ENCODE data around the gene AGBL4.

- TF ChIP-seq, protein P1, sequence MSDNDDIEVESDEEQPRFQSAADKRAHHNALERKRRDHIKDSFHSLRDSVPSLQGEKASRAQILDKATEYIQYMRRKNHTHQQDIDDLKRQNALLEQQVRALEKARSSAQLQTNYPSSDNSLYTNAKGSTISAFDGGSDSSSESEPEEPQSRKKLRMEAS (IDR thresholded peaks at IDR 0.05) = no peak
- TF ChIP-seq CHD2 (IDR thresholded peaks at IDR 0.05; ENCODE audit: low read depth, low read length) = no peak
- TF ChIP-seq SMC3 (IDR thresholded peaks at IDR 0.05; ENCODE audit: low read length) = no peak
- no peak for TF ChIP-seq PREB (CRISPR knock-in tag; IDR thresholded peaks at IDR 0.05)
- TF ChIP-seq TOE1 (CRISPR knock-in tag; IDR thresholded peaks at IDR 0.05) = no peak
- TF ChIP-seq, protein P2, sequence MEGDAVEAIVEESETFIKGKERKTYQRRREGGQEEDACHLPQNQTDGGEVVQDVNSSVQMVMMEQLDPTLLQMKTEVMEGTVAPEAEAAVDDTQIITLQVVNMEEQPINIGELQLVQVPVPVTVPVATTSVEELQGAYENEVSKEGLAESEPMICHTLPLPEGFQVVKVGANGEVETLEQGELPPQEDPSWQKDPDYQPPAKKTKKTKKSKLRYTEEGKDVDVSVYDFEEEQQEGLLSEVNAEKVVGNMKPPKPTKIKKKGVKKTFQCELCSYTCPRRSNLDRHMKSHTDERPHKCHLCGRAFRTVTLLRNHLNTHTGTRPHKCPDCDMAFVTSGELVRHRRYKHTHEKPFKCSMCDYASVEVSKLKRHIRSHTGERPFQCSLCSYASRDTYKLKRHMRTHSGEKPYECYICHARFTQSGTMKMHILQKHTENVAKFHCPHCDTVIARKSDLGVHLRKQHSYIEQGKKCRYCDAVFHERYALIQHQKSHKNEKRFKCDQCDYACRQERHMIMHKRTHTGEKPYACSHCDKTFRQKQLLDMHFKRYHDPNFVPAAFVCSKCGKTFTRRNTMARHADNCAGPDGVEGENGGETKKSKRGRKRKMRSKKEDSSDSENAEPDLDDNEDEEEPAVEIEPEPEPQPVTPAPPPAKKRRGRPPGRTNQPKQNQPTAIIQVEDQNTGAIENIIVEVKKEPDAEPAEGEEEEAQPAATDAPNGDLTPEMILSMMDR (CRISPR knock-in tag; IDR thresholded peaks at IDR 0.05) = no peak
- TF ChIP-seq YY1 (IDR thresholded peaks at IDR 0.05; ENCODE audit: insufficient read depth, insufficient replicate concordance, low read depth, low read length) = no peak
- TF ChIP-seq GATA4 (IDR thresholded peaks at IDR 0.05; ENCODE audit: borderline replicate concordance, low read depth) = no peak
- TF ChIP-seq ZBTB21 (CRISPR knock-in tag; IDR thresholded peaks at IDR 0.05) = no peak
- no peak for TF ChIP-seq USF2 (IDR thresholded peaks at IDR 0.05; ENCODE audit: low read depth, low read length)
- no peak for TF ChIP-seq USF2 (CRISPR knock-in tag; IDR thresholded peaks at IDR 0.05; ENCODE audit: borderline replicate concordance)
- TF ChIP-seq, protein P3, sequence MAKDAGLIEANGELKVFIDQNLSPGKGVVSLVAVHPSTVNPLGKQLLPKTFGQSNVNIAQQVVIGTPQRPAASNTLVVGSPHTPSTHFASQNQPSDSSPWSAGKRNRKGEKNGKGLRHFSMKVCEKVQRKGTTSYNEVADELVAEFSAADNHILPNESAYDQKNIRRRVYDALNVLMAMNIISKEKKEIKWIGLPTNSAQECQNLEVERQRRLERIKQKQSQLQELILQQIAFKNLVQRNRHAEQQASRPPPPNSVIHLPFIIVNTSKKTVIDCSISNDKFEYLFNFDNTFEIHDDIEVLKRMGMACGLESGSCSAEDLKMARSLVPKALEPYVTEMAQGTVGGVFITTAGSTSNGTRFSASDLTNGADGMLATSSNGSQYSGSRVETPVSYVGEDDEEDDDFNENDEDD (CRISPR knock-in tag; IDR thresholded peaks at IDR 0.05; ENCODE audit: borderline replicate concordance) = no peak
- TF ChIP-seq TFE3 (CRISPR knock-in tag; IDR thresholded peaks at IDR 0.05) = no peak
Measured at GRCh38 chr1:49197081-49197480, 826.7 kb downstream of the AGBL4 start.
